ENCODE data around the gene NR1D1.

NR1D1 gene

DNA sequence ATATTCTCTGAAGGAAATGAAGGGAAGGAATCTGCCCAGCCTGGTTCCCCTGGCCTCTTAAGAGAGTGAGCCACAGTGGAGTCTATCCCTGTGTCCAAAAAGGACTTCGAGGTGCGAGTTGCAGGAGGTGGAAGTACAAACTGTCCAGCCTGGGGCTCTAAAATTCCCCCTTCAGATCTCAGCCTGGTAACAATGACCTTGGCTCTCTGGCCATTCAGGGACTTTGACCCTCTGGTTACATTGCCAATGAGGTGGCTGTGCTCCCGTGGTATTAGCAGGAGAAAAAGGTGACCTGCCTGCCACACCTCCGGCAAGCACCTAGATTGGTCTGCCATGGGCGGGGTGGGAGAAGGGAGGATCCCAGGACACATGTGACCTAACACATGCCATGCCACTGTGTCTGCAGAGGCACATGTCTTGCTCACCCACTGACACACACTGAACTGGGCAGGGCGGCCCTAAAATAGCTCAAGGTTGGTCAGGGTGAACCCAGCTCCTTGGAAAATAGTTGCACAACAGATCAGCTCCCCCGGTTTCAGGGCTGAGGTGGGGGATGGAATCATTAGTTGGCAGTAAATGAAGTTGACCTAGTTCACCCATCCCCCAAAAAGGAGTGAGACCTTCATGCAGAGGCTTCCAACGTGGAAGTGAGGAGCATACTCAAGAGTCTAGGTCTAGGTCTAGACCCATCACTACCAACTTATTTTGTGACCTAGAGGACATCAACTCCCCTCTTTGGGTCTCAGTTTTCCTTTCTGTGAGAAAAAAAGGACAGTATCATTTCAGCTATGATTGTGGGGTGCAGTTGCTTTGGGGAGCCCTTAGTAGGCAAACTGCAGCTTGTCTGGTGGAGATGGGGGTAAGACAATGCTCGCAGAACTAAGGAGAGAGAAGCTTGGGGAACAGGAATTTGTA lies 2.2 kb downstream of the NR1D1 start:
- no peak for DNase-seq (ENCODE audit: extremely low read depth in 1 of 2, low read depth in 1 of 2)

DNA sequence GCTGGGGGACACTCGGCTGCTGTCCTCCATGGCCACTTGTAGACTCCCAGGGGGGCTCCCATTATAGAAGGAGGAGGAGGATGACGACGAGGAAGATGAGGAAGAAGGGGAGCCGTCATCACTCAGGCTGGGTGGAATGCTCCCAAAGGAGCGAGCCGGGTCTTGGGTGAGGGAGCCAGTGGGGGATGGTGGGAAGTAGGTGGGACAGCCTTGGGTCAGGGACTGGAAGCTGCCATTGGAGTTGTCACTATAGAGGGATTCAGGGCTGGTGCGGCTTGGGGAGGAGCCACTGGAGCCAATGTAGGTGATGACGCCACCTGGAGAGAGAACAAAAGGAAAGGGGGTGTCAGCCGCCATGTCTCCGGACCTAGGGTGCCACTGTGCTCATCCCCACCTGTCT lies 3.3 kb downstream of the NR1D1 start:
- no peak for DNase-seq (ENCODE audit: extremely low read depth in 1 of 2, low read depth in 1 of 2)

DNA sequence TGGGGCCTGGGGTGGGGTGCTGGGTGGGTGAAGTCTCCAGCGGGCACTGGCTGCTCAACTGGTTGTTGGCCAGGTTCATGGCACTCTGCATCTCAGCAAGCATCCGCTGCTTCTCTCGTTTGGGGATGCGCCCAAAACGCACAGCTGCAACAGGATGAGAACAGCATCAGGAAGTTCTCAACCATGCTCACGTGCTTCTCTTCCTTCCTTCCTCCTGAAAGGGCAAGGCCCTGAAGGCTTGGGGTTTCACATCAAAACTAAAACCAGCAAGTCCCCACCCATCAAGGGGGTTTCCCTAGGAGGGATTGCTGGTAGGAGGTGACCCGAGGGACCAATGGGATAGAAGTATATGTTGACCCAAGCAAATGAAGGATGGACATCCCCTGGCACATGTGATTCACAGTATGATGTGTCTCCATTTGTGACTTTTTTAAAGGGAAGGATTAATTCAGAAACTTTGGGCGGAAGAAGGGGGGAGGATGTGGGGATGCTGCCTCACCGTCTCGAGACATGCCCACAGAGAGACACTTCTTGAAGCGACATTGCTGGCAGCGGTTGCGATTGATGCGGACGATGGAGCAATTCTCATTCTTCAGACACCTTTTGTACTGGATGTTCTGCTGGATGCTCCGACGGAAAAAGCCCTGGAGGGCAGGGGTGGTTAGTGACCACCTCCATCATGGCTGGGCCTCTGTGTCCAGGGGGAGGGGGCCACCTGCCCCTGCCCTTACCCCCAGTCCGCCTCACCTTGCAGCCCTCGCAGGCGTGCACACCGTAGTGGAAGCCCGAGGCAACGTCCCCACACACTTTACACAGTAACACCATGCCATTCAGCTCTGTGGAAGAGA lies 4.2 kb downstream of the NR1D1 start:
- DNase-seq (ENCODE audit: extremely low read depth in 1 of 2, low read depth in 1 of 2) = peak; percentile 45 to 48

- no peak for DNase-seq (ENCODE audit: extremely low read depth in 1 of 2, low read depth in 1 of 2)
Observed at GRCh38 chr17:40095351-40095943, 4.9 kb downstream of the NR1D1 start.

DNA sequence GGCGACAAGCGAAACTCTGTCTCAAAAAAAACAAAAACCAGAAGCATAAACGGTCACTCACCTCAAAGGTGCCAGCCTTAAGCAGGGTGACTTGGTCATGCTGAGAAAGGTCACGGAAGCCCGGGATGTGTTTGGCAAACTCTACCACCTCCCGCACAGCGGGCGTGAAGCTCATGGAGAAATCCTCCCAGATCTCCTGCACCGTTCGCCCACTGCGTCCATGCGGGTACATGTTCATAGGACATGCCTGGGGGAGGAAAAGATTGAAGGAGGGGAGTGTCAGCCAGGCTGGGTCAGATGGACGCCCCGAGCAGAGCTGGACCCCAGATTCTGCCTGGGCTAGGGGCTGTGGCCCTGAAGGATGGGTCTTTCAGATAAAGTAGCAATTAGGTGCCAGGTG lies 5.5 kb downstream of the NR1D1 start:
- DNase-seq (ENCODE audit: extremely low read depth in 1 of 2, low read depth in 1 of 2) = no peak

DNA sequence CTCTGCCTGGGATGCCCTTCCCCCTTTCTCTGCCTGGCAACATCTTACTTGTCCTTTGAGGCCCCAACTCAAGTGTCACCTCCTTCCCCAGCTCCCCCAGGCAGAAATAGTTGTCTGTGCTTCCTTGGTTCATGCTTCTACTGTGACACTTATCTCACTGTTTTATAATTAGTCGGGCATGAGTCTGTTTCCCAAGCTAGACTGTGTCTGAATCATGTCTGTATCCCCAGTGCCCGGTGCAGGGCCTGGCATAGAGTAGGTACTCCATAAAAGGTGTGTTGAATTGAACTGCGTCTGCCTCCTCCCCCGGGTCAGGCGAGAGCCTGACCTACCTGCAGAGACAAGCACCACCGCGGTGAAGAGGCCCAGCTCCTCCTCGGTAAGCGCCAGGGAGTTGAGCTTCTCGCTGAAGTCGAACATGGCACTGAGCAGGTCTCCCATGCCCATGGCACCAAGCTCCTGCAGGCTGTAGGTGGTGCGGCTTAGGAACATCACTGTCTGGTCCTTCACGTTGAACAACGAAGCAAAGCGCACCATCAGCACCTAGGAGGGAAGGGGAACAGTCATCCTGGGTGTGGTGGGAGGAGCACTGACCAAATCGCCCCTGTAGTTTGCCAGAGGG lies 6.7 kb downstream of the NR1D1 start:
- DNase-seq (ENCODE audit: extremely low read depth in 1 of 2, low read depth in 1 of 2) = no peak

DNA sequence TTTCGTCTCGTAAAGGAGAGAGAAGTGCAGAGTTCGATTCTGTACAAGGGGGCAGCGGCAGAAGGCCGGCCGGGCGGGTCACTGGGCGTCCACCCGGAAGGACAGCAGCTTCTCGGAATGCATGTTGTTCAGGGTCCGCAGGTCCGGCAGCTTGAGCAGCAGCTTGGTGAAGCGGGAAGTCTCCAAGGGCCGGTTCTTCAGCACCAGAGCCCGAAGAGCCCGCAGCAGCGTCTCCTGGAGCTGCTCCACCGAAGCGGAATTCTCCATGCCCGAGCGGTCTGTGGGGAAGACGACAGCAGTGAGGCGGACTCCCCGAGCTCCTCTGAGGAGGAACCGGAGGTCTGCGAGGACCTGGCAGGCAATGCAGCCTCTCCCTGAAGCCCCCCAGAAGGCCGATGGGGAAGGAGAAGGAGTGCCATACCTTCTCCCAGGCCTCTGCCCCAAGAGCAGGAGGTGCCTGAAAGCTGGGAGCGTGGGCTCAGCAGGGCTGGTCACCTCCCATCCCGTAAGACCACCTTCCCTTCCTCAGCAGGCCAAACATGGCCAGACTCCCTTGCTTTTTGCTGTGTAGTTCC lies 7.3 kb downstream of the NR1D1 start:
- no peak for DNase-seq (ENCODE audit: extremely low read depth in 1 of 2, low read depth in 1 of 2)

GRCh38 chr17:40092581-40092980 lies 7.8 kb downstream of the NR1D1 start:
- DNase-seq (ENCODE audit: extremely low read depth in 1 of 2, low read depth in 1 of 2) = no peak

- no peak for DNase-seq (ENCODE audit: extremely low read depth in 1 of 2, low read depth in 1 of 2)
Observed at GRCh38 chr17:40091691-40092397, 8.5 kb downstream of the NR1D1 start.

- no peak for DNase-seq (ENCODE audit: extremely low read depth in 1 of 2, low read depth in 1 of 2)
Observed at GRCh38 chr17:40090237-40091119, 9.9 kb downstream of the NR1D1 start.

DNA sequence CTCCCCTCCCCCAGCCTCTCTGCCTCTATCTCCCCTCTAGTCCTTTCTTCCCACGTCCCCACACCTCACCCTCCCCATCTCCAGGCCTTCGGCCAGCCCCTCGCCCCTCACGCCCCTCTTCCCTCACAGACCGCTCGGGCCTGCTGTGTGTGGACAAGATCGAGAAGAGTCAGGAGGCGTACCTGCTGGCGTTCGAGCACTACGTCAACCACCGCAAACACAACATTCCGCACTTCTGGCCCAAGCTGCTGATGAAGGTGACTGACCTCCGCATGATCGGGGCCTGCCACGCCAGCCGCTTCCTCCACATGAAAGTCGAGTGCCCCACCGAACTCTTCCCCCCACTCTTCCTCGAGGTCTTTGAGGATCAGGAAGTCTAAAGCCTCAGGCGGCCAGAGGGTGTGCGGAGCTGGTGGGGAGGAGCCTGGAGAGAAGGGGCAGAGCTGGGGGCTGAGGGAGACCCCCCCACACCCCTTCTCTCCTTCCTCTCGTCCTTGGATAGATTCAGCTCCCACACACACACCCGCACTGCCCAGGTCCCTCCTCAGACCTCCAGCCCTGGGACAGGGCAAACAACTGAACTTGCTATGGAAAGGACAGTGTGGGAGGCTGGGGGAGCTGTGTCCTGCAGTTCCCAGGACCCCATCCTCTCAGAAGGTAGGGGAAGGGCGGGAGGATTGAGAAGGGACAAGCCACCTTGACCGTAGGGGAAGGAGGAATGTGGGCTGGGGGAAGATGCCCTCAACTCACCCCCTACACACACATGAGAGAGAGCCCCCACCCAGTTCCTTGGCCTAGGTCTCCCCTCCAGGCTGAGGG lies 11.1 kb downstream of the NR1D1 start:
- DNase-seq (ENCODE audit: extremely low read depth in 1 of 2, low read depth in 1 of 2) = no peak

GRCh38 chr17:40087903-40088718 lies 12.3 kb downstream of the NR1D1 start:
- DNase-seq (ENCODE audit: extremely low read depth in 1 of 2, low read depth in 1 of 2) = no peak

DNA sequence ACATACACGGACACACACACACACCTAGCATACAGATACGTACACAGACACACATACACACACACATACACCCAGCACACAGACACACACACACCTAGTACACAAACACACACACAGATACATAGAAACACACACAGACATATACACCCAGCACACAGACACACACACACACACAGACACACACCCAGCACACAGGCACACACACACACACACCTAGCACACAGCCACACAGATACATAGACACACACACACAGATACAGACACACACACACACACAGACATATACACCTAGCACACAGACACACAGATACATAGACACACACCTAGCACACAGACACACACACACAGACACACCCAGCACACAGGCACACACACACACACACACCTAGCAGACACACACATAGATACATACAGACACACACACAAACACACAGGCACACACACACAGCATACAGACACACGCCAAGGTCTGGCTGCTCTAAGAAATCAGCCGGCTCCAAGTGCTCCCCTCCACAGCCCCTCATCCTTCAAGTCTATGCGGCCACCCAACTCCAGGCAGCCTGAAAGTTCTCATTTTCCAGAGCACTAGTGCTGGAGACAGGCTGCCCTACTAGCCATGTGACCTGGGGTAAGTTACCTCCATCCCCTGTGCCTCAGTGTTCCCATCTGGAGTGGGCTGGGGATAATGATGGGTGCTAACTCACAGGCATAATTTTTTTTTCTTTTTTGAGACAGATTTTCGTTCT lies 13.2 kb downstream of the NR1D1 start:
- DNase-seq (ENCODE audit: extremely low read depth in 1 of 2, low read depth in 1 of 2) = no peak

DNA sequence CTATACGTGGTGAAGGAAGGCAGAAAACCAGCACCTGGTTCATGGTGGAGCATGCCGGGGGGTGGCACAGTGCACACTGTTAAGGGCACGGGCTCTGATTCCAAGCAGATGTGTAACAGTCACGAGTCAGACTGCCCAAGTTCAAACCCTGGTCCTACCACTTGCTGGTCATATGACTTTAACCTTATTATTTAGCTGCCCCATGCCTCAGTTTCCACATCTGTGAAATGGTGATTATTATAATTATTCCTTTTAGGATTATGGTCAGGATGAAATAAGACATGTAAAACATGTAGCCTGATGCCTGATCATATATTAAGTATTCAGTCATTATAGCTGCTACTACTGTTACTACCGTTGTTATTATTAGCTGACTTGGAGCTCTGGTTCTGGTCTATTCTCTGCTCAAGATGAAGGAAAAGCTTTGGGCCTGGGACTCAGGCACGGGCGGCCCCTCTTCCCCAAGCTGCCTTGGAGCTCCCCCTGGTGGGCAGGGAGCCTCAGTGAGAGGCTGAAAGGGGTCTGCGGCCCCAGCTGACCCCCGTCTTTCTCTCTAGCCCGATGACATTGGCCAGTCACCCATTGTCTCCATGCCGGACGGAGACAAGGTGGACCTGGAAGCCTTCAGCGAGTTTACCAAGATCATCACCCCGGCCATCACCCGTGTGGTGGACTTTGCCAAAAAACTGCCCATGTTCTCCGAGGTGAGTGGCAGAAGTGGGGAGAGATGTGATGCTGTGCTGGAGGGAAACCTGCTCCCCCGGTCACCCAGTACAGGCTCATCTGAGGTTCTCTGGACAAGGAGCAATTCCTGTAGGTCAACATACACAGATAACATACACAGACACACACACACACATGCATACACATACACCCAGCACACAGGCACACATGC lies 14.0 kb downstream of the NR1D1 start:
- peak in 1 of 2 donors; percentile 54 for DNase-seq (ENCODE audit: extremely low read depth in 1 of 2, low read depth in 1 of 2)

- DNase-seq (ENCODE audit: extremely low read depth in 1 of 2, low read depth in 1 of 2) = no peak
Observed at GRCh38 chr17:40084477-40084876, 15.9 kb downstream of the NR1D1 start.

DNA sequence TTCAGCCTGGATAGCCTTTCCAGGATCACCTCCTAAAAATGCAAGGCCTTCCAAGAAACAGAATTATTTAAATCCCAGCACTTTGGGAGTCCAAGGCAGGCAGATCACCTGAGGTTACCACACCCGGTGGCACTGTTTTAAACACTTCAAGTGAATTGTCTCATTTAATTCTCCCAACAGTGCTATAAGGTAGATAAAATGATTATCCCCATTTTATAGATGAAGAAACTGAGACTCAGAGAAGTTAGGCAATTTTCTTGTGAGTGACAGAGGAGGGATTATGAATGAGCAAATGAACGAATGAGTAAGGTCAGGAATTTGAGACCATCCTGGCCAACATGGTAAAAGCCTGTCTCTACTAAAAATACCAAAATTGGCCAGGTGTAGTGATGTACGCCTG lies 20.8 kb downstream of the NR1D1 start:
- DNase-seq (ENCODE audit: extremely low read depth in 1 of 2, low read depth in 1 of 2) = no peak

All from activated CD8-positive, alpha-beta memory T cell treated with anti-CD3 and anti-CD28 coated beads for 1 hour (primary cell).